Measurements from ENCODE around the gene AMN.

AMN gene

GRCh38 chr14:102908766-102909455 is 13.6 kb upstream of the AMN start:
- Histone ChIP-seq H3K9me3 (ENCODE audit: control extremely low read depth in 1 of 5, control insufficient read depth in 4 of 5, insufficient read depth in 2 of 5, low read depth in 1 of 5, low read length in 4 of 5) (no peaks in the 10 kb centered on the region), H3K27me3 (replicated peaks in 2 of 5; ENCODE audit: control insufficient read depth in 4 of 5, insufficient read depth in 5 of 5, low read length in 4 of 5) (no peaks in the 10 kb centered on the region), H3K4me1 (ENCODE audit: control extremely low read depth in 1 of 4, control insufficient read depth in 4 of 4, insufficient read depth in 4 of 4, low read length in 3 of 4) (no peaks in the 10 kb centered on the region), H3K4me3 (ENCODE audit: control insufficient read depth in 1 of 7, extremely low read depth in 1 of 7, insufficient read depth in 4 of 7, low read depth in 2 of 7, low read length in 6 of 7) (no peak overlapping the region), H3K27ac (ENCODE audit: insufficient read depth in 1 of 2, low read depth in 1 of 2, low read length in 2 of 2, poor library complexity in 1 of 2, severe bottlenecking in 2 of 2) (no peak overlapping the region), H3K36me3 (ENCODE audit: control insufficient read depth in 4 of 4, insufficient read depth in 4 of 4, low read length in 3 of 4) (peaks cover 0 to 29% (median 20%) of the 10 kb centered on the region in 4 experiments)
- 96% methylated on average over 24 of the region's 29 CpGs for WGBS (ENCODE audit: insufficient coverage)
- no peak for DNase-seq
- ChIA-PET POLR2A (no interaction called here), CTCF (no interaction called here)

GRCh38 chr14:102909462-102909861 is 13.0 kb upstream of the AMN start:
- Histone ChIP-seq H3K36me3 (ENCODE audit: control insufficient read depth in 4 of 4, insufficient read depth in 4 of 4, low read length in 3 of 4) (peaks cover 0 to 29% (median 17%) of the 10 kb centered on the region in 4 experiments), H3K9me3 (ENCODE audit: control extremely low read depth in 1 of 5, control insufficient read depth in 4 of 5, insufficient read depth in 2 of 5, low read depth in 1 of 5, low read length in 4 of 5) (no peaks in the 10 kb centered on the region), H3K4me1 (ENCODE audit: control extremely low read depth in 1 of 4, control insufficient read depth in 4 of 4, insufficient read depth in 4 of 4, low read length in 3 of 4) (peaks cover 0 to under 1% (median 0%) of the 10 kb centered on the region in 4 experiments), H3K27me3 (replicated peaks in 2 of 5; ENCODE audit: control insufficient read depth in 4 of 5, insufficient read depth in 5 of 5, low read length in 4 of 5) (no peaks in the 10 kb centered on the region), H3K27ac (ENCODE audit: insufficient read depth in 1 of 2, low read depth in 1 of 2, low read length in 2 of 2, poor library complexity in 1 of 2, severe bottlenecking in 2 of 2) (no peak overlapping the region), H3K4me3 (ENCODE audit: control insufficient read depth in 1 of 7, extremely low read depth in 1 of 7, insufficient read depth in 4 of 7, low read depth in 2 of 7, low read length in 6 of 7) (no peak overlapping the region)
- ChIA-PET POLR2A (no interaction called here), CTCF (interaction anchor here (1.2 kb wide), 1 partner anchor 215 kb away, joined by 3 read pairs; no protein-coding TSS in a partner anchor)
- WGBS (ENCODE audit: insufficient coverage): 92% methylated on average over 10 of the region's 10 CpGs
- no peak for DNase-seq

GRCh38 chr14:102909911-102910310 is 12.6 kb upstream of the AMN start:
- Histone ChIP-seq H3K36me3 (ENCODE audit: control insufficient read depth in 4 of 4, insufficient read depth in 4 of 4, low read length in 3 of 4) (peaks cover 0 to 29% (median 17%) of the 10 kb centered on the region in 4 experiments), H3K4me1 (ENCODE audit: control extremely low read depth in 1 of 4, control insufficient read depth in 4 of 4, insufficient read depth in 4 of 4, low read length in 3 of 4) (peaks cover 0 to 3% (median 0%) of the 10 kb centered on the region in 4 experiments), H3K27ac (ENCODE audit: insufficient read depth in 1 of 2, low read depth in 1 of 2, low read length in 2 of 2, poor library complexity in 1 of 2, severe bottlenecking in 2 of 2) (no peak overlapping the region), H3K4me3 (ENCODE audit: control insufficient read depth in 1 of 7, extremely low read depth in 1 of 7, insufficient read depth in 4 of 7, low read depth in 2 of 7, low read length in 6 of 7) (no peak overlapping the region), H3K9me3 (ENCODE audit: control extremely low read depth in 1 of 5, control insufficient read depth in 4 of 5, insufficient read depth in 2 of 5, low read depth in 1 of 5, low read length in 4 of 5) (no peaks in the 10 kb centered on the region), H3K27me3 (replicated peaks in 2 of 5; ENCODE audit: control insufficient read depth in 4 of 5, insufficient read depth in 5 of 5, low read length in 4 of 5) (no peaks in the 10 kb centered on the region)
- no peak for DNase-seq
- ChIA-PET CTCF (interaction anchor here (1.2 kb wide), 1 partner anchor 215 kb away, joined by 3 read pairs; no protein-coding TSS in a partner anchor), POLR2A (no interaction called here)
- 95% methylated on average over 8 of the region's 10 CpGs for WGBS (ENCODE audit: insufficient coverage)

DNA sequence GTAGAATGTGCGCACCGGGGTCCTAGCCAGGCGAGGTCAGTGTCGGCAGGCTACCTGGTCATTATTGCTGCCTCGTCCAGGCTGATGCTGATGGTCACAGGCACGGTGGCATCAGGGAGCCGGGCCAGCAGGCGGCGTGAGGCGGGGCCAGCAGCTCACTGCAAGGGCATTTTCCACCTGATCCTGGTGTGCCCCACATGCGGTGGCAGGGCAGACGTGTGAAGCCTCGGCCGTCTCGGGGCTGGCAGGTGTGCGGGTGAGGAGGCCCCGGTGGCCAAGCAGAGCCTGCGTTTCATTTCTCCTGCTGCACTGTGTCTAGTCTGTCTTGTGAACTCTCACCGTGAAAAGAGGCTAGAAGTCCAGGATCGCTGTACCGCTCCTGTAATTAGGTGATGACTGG is 12.0 kb upstream of the AMN start:
- Histone ChIP-seq H3K36me3 (ENCODE audit: control insufficient read depth in 4 of 4, insufficient read depth in 4 of 4, low read length in 3 of 4) (peaks cover 0 to 23% (median 13%) of the 10 kb centered on the region in 4 experiments), H3K27ac (ENCODE audit: insufficient read depth in 1 of 2, low read depth in 1 of 2, low read length in 2 of 2, poor library complexity in 1 of 2, severe bottlenecking in 2 of 2) (no peak overlapping the region), H3K9me3 (ENCODE audit: control extremely low read depth in 1 of 5, control insufficient read depth in 4 of 5, insufficient read depth in 2 of 5, low read depth in 1 of 5, low read length in 4 of 5) (no peaks in the 10 kb centered on the region), H3K4me1 (ENCODE audit: control extremely low read depth in 1 of 4, control insufficient read depth in 4 of 4, insufficient read depth in 4 of 4, low read length in 3 of 4) (peaks cover 0 to 3% (median 0%) of the 10 kb centered on the region in 4 experiments), H3K27me3 (replicated peaks in 2 of 5; ENCODE audit: control insufficient read depth in 4 of 5, insufficient read depth in 5 of 5, low read length in 4 of 5) (no peaks in the 10 kb centered on the region), H3K4me3 (ENCODE audit: control insufficient read depth in 1 of 7, extremely low read depth in 1 of 7, insufficient read depth in 4 of 7, low read depth in 2 of 7, low read length in 6 of 7) (no peak overlapping the region)
- ChIA-PET POLR2A (no interaction called here), CTCF (interaction anchor here (1.2 kb wide), 1 partner anchor 215 kb away, joined by 3 read pairs; no protein-coding TSS in a partner anchor)
- 95% methylated on average over 20 of the region's 21 CpGs for WGBS (ENCODE audit: insufficient coverage)
- DNase-seq: no peak

DNA sequence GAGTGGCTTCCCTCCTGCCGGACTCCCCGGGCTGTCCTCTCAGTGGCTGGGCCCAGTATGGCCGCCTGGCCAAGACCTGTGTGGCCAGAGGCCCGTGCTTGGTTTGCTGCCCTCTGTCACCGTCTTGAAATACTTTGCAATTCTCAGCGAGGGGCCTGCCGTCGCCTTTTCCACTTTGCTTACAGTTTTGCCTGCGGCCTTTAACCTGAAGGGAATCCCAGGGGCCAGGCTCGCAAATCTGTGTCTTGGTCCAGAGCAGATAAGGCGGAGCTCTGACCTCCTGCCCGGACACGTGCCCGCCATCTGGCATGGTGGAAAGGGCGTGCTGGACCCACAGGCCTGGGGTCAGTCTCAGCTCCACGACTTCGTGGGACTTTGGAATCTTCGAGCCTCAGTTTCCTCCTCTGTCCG is 10.9 kb upstream of the AMN start:
- no peak for DNase-seq
- H3K27ac ChIP-seq (ENCODE audit: insufficient read depth in 1 of 2, low read depth in 1 of 2, low read length in 2 of 2, poor library complexity in 1 of 2, severe bottlenecking in 2 of 2): no peak overlapping the region
- peaks cover 0 to 15% (median 9%) of the 10 kb centered on the region in 4 experiments for H3K36me3 ChIP-seq (ENCODE audit: control insufficient read depth in 4 of 4, insufficient read depth in 4 of 4, low read length in 3 of 4)
- H3K27me3 ChIP-seq (replicated peaks in 2 of 5; ENCODE audit: control insufficient read depth in 4 of 5, insufficient read depth in 5 of 5, low read length in 4 of 5): no peaks in the 10 kb centered on the region
- ChIA-PET CTCF (interaction anchor here (1.1 kb wide), 1 partner anchor 10 kb away, joined by 3 read pairs; no protein-coding TSS in a partner anchor), POLR2A (interaction anchor here (0.7 kb wide), 1 partner anchor 76 kb away, joined by 3 read pairs; no protein-coding TSS in a partner anchor)
- H3K4me3 ChIP-seq (ENCODE audit: control insufficient read depth in 1 of 7, extremely low read depth in 1 of 7, insufficient read depth in 4 of 7, low read depth in 2 of 7, low read length in 6 of 7): no peak overlapping the region
- 96% methylated on average over 19 of the region's 19 CpGs for WGBS (ENCODE audit: insufficient coverage)
- peaks cover 0 to 3% (median 0%) of the 10 kb centered on the region in 4 experiments for H3K4me1 ChIP-seq (ENCODE audit: control extremely low read depth in 1 of 4, control insufficient read depth in 4 of 4, insufficient read depth in 4 of 4, low read length in 3 of 4)
- no peaks in the 10 kb centered on the region for H3K9me3 ChIP-seq (ENCODE audit: control extremely low read depth in 1 of 5, control insufficient read depth in 4 of 5, insufficient read depth in 2 of 5, low read depth in 1 of 5, low read length in 4 of 5)

DNA sequence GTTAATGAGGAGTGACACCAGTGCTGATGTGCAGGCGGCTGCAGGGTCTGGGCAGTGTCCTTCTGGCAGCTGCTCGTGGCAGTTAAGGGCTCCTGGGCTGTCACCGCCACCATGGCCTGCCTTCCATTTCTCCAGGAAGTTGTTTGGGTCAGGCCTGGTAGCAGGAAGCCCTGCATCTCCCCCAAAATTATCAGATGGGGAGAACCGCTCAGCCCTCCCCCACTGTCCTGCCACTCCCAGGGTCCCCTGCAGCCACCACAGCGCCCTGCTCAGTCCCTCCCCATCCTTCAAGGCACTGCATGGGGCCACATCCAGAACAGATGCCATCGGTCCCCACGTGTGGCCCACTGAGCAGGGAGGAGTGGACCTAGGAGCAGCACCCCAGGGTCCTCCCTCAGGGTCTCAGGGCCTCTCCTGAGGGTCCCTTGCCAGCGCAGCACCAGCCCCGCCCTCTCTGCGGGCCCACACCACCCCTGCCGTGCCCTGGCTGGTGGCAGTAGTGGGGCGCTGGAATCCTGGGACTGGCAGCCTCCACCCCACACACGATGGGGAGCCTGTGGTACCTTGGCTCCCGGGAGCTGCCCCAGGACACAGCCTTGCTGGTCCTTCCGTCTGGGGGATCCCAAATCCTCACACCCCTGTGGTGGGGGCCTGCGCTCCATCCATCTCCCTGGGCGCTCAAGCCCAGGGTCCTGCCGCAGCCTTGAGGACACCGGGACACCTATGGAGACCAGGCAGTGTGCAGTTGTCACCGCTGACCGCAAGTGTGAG is 10.3 kb upstream of the AMN start:
- WGBS (ENCODE audit: insufficient coverage): 94% methylated on average over 20 of the region's 21 CpGs
- ChIA-PET CTCF (interaction anchor here (1.1 to 1.4 kb wide), 3 partner anchors 11 to 217 kb away, joined by 3 to 4 read pairs (median 3); no protein-coding TSS in a partner anchor), POLR2A (interaction anchor here (0.7 kb wide), 1 partner anchor 75 kb away, joined by 3 read pairs; no protein-coding TSS in a partner anchor)
- Histone ChIP-seq H3K4me3 (ENCODE audit: control insufficient read depth in 1 of 7, extremely low read depth in 1 of 7, insufficient read depth in 4 of 7, low read depth in 2 of 7, low read length in 6 of 7) (no peak overlapping the region), H3K9me3 (ENCODE audit: control extremely low read depth in 1 of 5, control insufficient read depth in 4 of 5, insufficient read depth in 2 of 5, low read depth in 1 of 5, low read length in 4 of 5) (no peaks in the 10 kb centered on the region), H3K27ac (ENCODE audit: insufficient read depth in 1 of 2, low read depth in 1 of 2, low read length in 2 of 2, poor library complexity in 1 of 2, severe bottlenecking in 2 of 2) (no peak overlapping the region), H3K36me3 (ENCODE audit: control insufficient read depth in 4 of 4, insufficient read depth in 4 of 4, low read length in 3 of 4) (peaks cover 0 to 9% (median 5%) of the 10 kb centered on the region in 4 experiments), H3K27me3 (replicated peaks in 2 of 5; ENCODE audit: control insufficient read depth in 4 of 5, insufficient read depth in 5 of 5, low read length in 4 of 5) (no peaks in the 10 kb centered on the region), H3K4me1 (ENCODE audit: control extremely low read depth in 1 of 4, control insufficient read depth in 4 of 4, insufficient read depth in 4 of 4, low read length in 3 of 4) (peaks cover 0 to 5% (median 0%) of the 10 kb centered on the region in 4 experiments)
- no peak for DNase-seq

Data from common myeloid progenitor, CD34-positive (primary cell).